Epithelial cell of proximal tubule (primary cell): ENCODE data around the gene PIP5K1A. TPM values are rescaled to one million over a fixed set of nuclear protein-coding genes. Genes with fewer than 3 reads are reported as not detected.
A peak's percentile ranks its signal among the peaks of the same experiment; 100 is the strongest.

Experiments
- DNase-seq: peaks from one replicate; pipeline ENCODE4 v3.0.0-alpha.2; 2011; ENCODE audit warnings: low read depth
- H3K4me3 ChIP-seq: 2 replicates; pipeline ENCODE4 v1.5.1; 2011; ENCODE audit warnings: low read depth, mild to moderate bottlenecking, low read length
- CTCF ChIP-seq: conservative IDR thresholded peaks from 2 replicates; pipeline ENCODE4 v1.5.1; 2012; ENCODE audit warnings: low read depth, mild to moderate bottlenecking, low read length
- total RNA-seq: library from RNA; depleted of rRNA; stranded (reverse); fragments of >200 nt; gene quantifications from 2 replicates; pipeline ENCODE4 v1.2.3, GENCODE V29; 2015

The PIP5K1A gene
- total RNA-seq, 1 donor from 2014 or later = 62.1 TPM

GRCh38 chr1:151282883-151283725 lies 84.8 kb downstream of the PIP5K1A start:
- peak overlapping the region; percentile 86 for H3K4me3 ChIP-seq
- DNase-seq = no peak
- no peak for TF ChIP-seq CTCF

GRCh38 chr1:151284013-151284577 lies 85.7 kb downstream of the PIP5K1A start:
- no peak for TF ChIP-seq CTCF
- DNase-seq = no peak
- H3K4me3 ChIP-seq = peak overlapping the region; percentile 86

GRCh38 chr1:151286619-151287340 lies 88.4 kb downstream of the PIP5K1A start:
- H3K4me3 ChIP-seq = no peak overlapping the region
- no peak for TF ChIP-seq CTCF
- DNase-seq = no peak

GRCh38 chr1:151287341-151287699 lies 89.0 kb downstream of the PIP5K1A start:
- no peak for TF ChIP-seq CTCF
- no peak for DNase-seq

GRCh38 chr1:151287767-151288500 lies 89.6 kb downstream of the PIP5K1A start:
- H3K4me3 ChIP-seq = no peak overlapping the region
- no peak for TF ChIP-seq CTCF
- DNase-seq = no peak

More at GRCh38 chr1:151287341-151287699, 89.0 kb downstream of the PIP5K1A start:
- H3K4me3 ChIP-seq = no peak overlapping the region

- no peak for TF ChIP-seq CTCF
- H3K4me3 ChIP-seq = no peak overlapping the region
- DNase-seq = no peak
Measured at GRCh38 chr1:151288502-151288901, 90.2 kb downstream of the PIP5K1A start.
